ENCODE measurements around the gene CENPO.

Gene CENPO

GRCh38 chr2:24826773-24827145 lies 33.5 kb downstream of the CENPO start:
- peaks cover 4% of the 10 kb centered on the region for H3K4me1 ChIP-seq (ENCODE audit: low read length)
- H3K9me3 ChIP-seq (ENCODE audit: insufficient read depth, low read length), result no peaks in the 10 kb centered on the region
- no peak overlapping the region for H3K4me3 ChIP-seq (ENCODE audit: low read length)
- H2AFZ ChIP-seq (ENCODE audit: low read depth, low read length), result no peak overlapping the region
- H3K36me3 ChIP-seq (replicated peaks; ENCODE audit: low read depth, low read length), result peaks cover 61% of the 10 kb centered on the region
- H4K20me1 ChIP-seq (ENCODE audit: insufficient read depth, low read length), result no peaks in the 10 kb centered on the region
- no peak overlapping the region for H3K4me2 ChIP-seq (ENCODE audit: low read length)
- no peaks in the 10 kb centered on the region for H3K79me2 ChIP-seq (ENCODE audit: low read length)
- no peak overlapping the region for H3K9ac ChIP-seq (ENCODE audit: low read length)
- H3K27ac ChIP-seq (ENCODE audit: low read length), result no peak overlapping the region
- no peaks in the 10 kb centered on the region for H3K27me3 ChIP-seq (ENCODE audit: low read depth, low read length)
- no peak for TF ChIP-seq CTCF (IDR thresholded peaks at IDR 0.05; ENCODE audit: low read depth, low read length)
- no peak for TF ChIP-seq EZH2phosphoT487 (IDR thresholded peaks at IDR 0.05; ENCODE audit: low read depth)

- Histone ChIP-seq H3K27ac (ENCODE audit: low read length) (no peak overlapping the region), H3K36me3 (replicated peaks; ENCODE audit: low read depth, low read length) (peaks cover 55% of the 10 kb centered on the region), H3K9me3 (ENCODE audit: insufficient read depth, low read length) (no peaks in the 10 kb centered on the region), H2AFZ (ENCODE audit: low read depth, low read length) (no peak overlapping the region), H3K79me2 (ENCODE audit: low read length) (no peaks in the 10 kb centered on the region), H3K9ac (ENCODE audit: low read length) (no peak overlapping the region), H3K4me1 (ENCODE audit: low read length) (peaks cover 4% of the 10 kb centered on the region), H3K27me3 (ENCODE audit: low read depth, low read length) (no peaks in the 10 kb centered on the region), H3K4me2 (ENCODE audit: low read length) (no peak overlapping the region), H3K4me3 (ENCODE audit: low read length) (no peak overlapping the region), H4K20me1 (ENCODE audit: insufficient read depth, low read length) (no peaks in the 10 kb centered on the region)
- TF ChIP-seq CTCF (IDR thresholded peaks at IDR 0.05; ENCODE audit: low read depth, low read length) (peak; percentile 94), EZH2phosphoT487 (IDR thresholded peaks at IDR 0.05; ENCODE audit: low read depth) (no peak)
Measured at GRCh38 chr2:24827321-24828237, 34.4 kb downstream of the CENPO start.

GRCh38 chr2:24828238-24828996 lies 35.2 kb downstream of the CENPO start:
- H3K36me3 ChIP-seq (replicated peaks; ENCODE audit: low read depth, low read length), result peaks cover 52% of the 10 kb centered on the region
- no peak overlapping the region for H3K4me2 ChIP-seq (ENCODE audit: low read length)
- H3K9ac ChIP-seq (ENCODE audit: low read length), result no peak overlapping the region
- H3K4me3 ChIP-seq (ENCODE audit: low read length), result no peak overlapping the region
- H4K20me1 ChIP-seq (ENCODE audit: insufficient read depth, low read length), result no peaks in the 10 kb centered on the region
- H2AFZ ChIP-seq (ENCODE audit: low read depth, low read length), result no peak overlapping the region
- H3K27ac ChIP-seq (ENCODE audit: low read length), result no peak overlapping the region
- no peak for TF ChIP-seq EZH2phosphoT487 (IDR thresholded peaks at IDR 0.05; ENCODE audit: low read depth)
- TF ChIP-seq CTCF (IDR thresholded peaks at IDR 0.05; ENCODE audit: low read depth, low read length), result no peak
- no peaks in the 10 kb centered on the region for H3K27me3 ChIP-seq (ENCODE audit: low read depth, low read length)
- H3K4me1 ChIP-seq (ENCODE audit: low read length), result peaks cover 4% of the 10 kb centered on the region
- no peaks in the 10 kb centered on the region for H3K79me2 ChIP-seq (ENCODE audit: low read length)
- no peaks in the 10 kb centered on the region for H3K9me3 ChIP-seq (ENCODE audit: insufficient read depth, low read length)

GRCh38 chr2:24830351-24830750 lies 37.1 kb downstream of the CENPO start:
- H3K27me3 ChIP-seq (ENCODE audit: low read depth, low read length), result no peaks in the 10 kb centered on the region
- no peak overlapping the region for H2AFZ ChIP-seq (ENCODE audit: low read depth, low read length)
- no peaks in the 10 kb centered on the region for H3K9me3 ChIP-seq (ENCODE audit: insufficient read depth, low read length)
- H4K20me1 ChIP-seq (ENCODE audit: insufficient read depth, low read length), result no peaks in the 10 kb centered on the region
- no peak overlapping the region for H3K4me3 ChIP-seq (ENCODE audit: low read length)
- H3K27ac ChIP-seq (ENCODE audit: low read length), result no peak overlapping the region
- H3K4me1 ChIP-seq (ENCODE audit: low read length), result no peaks in the 10 kb centered on the region
- no peak overlapping the region for H3K9ac ChIP-seq (ENCODE audit: low read length)
- H3K36me3 ChIP-seq (replicated peaks; ENCODE audit: low read depth, low read length), result peaks cover 60% of the 10 kb centered on the region
- no peaks in the 10 kb centered on the region for H3K79me2 ChIP-seq (ENCODE audit: low read length)
- no peak overlapping the region for H3K4me2 ChIP-seq (ENCODE audit: low read length)
- TF ChIP-seq CTCF (IDR thresholded peaks at IDR 0.05; ENCODE audit: low read depth, low read length), result no peak
- no peak for TF ChIP-seq EZH2phosphoT487 (IDR thresholded peaks at IDR 0.05; ENCODE audit: low read depth)

Data from OCI-LY3 (cell line).